Suprapubic skin (tissue), 4 donors: ENCODE measurements around the gene REV3L.

ENCODE experiments used
- EP300 ChIP-seq: sonication (generic); formaldehyde crosslinking; IDR thresholded peaks from one replicate; pipeline ENCODE4 v1.6.1; 2017; ENCODE audit warnings: antibody characterized with exemption
- POLR2A ChIP-seq, 2 donors: fragments of 450-650 bp; IDR thresholded peaks; one replicate each; pipeline ENCODE4 v1.6.1; 2017; ENCODE audit warnings: antibody characterized with exemption in 2 of 2, mild to moderate bottlenecking in 2 of 2, moderate library complexity in 2 of 2
- POLR2AphosphoS5 ChIP-seq, 3 donors: sonication (generic); formaldehyde crosslinking; IDR thresholded peaks; one replicate each; pipeline ENCODE4 v1.6.1; 2017; ENCODE audit warnings: antibody characterized with exemption in 3 of 3
- TF ChIP-seq, protein P1 (sequence below), 2 donors: fragments of 200-600 bp in 1 of 2; fragments of 450-650 bp in 1 of 2; sonication (generic) in 1 of 2; IDR thresholded peaks; one replicate each; pipeline ENCODE4 v1.5.1; 2016 to 2019; ENCODE audit warnings: antibody characterized with exemption in 2 of 2, mild to moderate bottlenecking in 1 of 2, moderate library complexity in 1 of 2

DNA sequence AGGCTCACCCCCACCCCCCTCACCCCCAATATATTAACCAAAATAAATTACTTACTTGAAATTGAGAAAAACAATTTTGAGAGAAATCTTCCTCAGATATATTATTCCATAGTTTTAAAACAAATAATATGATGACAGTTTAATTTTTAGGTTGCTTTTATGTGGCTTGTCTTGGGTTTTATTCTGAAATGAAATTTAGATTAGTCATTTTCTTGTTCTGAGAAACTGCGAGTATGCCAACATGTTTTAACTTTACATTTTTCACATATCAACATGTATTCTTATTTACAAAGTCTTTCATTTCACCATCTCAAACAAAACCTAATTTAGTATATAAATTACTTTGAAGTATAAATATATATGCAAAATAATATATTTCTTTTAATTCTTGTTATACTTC, 11.1 kb downstream of the REV3L start:
- no peak for TF ChIP-seq POLR2AphosphoS5 (IDR thresholded peaks at IDR 0.05)
- TF ChIP-seq, protein P1, sequence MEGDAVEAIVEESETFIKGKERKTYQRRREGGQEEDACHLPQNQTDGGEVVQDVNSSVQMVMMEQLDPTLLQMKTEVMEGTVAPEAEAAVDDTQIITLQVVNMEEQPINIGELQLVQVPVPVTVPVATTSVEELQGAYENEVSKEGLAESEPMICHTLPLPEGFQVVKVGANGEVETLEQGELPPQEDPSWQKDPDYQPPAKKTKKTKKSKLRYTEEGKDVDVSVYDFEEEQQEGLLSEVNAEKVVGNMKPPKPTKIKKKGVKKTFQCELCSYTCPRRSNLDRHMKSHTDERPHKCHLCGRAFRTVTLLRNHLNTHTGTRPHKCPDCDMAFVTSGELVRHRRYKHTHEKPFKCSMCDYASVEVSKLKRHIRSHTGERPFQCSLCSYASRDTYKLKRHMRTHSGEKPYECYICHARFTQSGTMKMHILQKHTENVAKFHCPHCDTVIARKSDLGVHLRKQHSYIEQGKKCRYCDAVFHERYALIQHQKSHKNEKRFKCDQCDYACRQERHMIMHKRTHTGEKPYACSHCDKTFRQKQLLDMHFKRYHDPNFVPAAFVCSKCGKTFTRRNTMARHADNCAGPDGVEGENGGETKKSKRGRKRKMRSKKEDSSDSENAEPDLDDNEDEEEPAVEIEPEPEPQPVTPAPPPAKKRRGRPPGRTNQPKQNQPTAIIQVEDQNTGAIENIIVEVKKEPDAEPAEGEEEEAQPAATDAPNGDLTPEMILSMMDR (IDR thresholded peaks at IDR 0.05) = no peak
- TF ChIP-seq EP300 = no peak
- no peak for TF ChIP-seq POLR2A (IDR thresholded peaks at IDR 0.05)
